Cortex of kidney (tissue), 1 donor: Measurements from ENCODE around the gene FAM124A.

ENCODE experiments used
- DNase-seq: peaks from one replicate; lab custom pipeline; 2025; lab: John Stamatoyannopoulos, UW

Gene FAM124A

DNA sequence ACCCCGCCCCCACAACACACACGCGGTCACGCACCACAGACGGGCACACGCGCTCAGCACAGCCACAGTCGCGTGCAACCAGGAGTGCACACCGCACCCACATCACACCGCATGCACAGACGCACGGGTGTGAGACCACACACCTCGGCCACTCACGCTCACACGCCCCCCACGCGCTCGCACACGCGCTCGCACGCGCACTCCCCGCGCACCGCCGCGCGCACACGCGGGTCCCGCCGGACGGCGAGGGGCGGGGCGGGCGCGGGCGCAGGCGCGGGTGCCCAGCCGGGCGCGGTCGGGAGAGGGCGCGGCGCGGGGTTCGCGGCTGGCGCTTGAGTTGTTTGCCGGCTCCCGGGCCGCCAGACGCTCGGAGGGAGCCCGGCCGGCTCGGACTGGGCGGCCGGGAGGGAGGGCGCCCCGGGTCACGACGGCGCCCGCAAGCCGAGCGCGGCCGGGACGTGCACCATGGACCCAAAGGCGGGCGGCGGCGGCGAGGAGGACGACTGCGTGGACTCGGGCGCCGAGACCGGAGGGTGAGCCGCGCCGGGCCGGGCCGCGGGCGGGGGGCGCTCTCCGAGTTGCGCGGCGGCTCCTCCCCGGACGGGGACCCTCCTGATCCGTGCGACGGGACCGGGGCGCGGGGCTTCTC is at the start of gene FAM124A:
Gene FAM124A (plus strand): TSS at position 362 of the 649 bp plus-strand sequence. CDS start 104 bp downstream, at position 466.
- DNase-seq: no peak

DNA sequence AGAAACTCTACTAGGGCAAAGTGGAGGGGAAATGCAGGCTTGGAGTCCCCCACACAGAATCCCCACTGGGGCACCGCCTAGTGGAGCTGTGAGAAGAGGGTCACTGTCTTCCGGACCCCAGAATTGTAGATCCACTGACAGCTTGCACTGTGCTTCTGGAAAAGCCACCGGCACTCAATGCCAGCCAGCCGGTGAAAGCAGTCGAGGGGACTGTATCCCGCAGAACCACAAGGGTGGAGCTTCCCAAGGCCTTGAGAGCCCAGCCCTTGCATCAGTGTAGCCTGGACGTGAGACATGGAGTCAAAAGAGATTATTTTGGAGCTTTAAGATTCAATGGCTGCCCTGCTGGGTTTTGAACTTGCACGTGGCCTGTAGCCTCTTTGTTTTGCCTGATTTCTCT is 47.2 kb upstream of the FAM124A start:
- no peak for DNase-seq

GRCh38 chr13:51175639-51176038 is 46.6 kb upstream of the FAM124A start:
- DNase-seq: no peak

- DNase-seq: no peak
Observed at GRCh38 chr13:51177188-51177587, 45.0 kb upstream of the FAM124A start.

GRCh38 chr13:51178456-51179074 is 43.6 kb upstream of the FAM124A start:
- no peak for DNase-seq

DNA sequence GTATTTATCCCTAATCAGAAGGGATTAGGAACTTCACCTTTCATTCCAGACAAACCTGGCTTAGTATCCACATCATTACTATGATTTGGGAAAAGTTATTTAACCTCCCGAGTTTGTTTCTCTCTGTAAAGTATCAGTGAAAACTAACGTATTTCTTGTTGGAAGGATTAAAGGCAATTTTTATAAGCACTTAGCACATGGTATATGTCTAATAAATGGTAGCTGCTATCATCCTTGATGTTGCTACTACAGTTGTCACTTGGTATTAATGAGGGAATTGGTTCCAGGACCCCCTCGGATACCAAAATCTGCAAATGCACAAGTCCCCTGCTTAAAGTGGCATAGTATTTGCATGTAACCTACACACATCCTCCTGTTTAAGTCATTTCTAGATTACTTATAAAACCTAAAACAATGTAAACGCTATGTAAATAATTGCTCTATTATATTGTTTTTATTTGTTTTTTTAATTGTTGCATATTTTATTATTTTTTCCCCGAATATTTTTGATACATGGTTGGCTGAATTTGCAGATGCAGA is 42.7 kb upstream of the FAM124A start:
- DNase-seq: no peak

DNA sequence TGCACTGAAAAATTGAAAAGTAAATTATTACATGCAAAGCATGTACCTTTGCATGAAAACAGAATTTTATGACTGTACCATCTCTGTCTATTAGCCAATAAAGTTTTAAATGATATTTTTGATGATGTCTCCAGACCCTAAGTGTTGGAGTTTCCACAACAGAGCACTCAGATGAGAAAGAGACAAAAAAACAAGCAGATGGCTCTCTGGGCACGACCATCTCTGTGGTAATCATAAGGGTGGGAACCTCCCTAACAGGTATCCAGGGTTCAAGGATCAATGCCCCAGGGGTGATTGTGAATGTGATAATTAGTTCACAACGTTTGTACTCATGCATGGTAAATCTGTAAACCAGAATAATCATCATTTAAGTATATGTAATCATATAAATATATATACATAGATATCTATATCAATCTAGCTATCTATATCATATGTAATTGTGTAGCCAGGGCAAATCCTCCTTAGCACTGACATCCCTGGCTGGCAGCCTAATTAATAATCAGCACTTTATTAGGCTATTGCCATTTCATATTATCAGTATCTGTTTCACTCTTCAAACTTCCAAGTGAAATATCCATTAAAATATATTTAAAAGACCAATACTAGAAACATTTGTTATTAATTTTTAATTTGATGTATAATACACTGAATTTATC is 41.2 kb upstream of the FAM124A start:
- no peak for DNase-seq

DNA sequence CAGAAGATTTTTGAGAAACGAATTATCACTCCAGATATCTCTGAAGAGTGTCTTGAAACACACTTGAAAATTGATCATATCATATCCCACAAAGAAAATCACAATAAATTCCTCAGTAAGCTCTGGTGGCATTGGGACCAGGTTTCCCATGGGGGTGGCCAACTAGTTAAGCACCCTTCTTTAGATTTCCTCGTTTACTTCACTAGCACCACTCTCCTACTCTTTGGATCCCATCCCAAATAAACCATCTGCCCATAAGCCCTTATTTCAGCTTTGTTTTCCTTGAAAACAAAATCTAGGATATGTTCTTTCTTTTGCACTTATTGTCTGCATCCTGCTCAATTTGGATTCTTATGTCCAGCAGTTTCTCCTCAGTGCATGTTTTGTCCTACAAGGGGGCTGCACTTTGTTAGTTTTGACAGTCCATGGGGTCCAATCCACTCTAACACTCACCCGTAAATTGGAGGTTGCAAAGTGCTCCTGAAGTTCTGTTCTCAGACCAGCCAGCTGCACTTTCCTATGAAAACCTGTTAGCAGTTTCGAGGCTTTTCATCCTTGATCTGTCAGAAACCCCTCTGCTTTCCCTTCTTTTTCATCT is 40.3 kb upstream of the FAM124A start:
- DNase-seq: no peak

GRCh38 chr13:51191743-51192142 is 30.5 kb upstream of the FAM124A start:
- DNase-seq: no peak

DNA sequence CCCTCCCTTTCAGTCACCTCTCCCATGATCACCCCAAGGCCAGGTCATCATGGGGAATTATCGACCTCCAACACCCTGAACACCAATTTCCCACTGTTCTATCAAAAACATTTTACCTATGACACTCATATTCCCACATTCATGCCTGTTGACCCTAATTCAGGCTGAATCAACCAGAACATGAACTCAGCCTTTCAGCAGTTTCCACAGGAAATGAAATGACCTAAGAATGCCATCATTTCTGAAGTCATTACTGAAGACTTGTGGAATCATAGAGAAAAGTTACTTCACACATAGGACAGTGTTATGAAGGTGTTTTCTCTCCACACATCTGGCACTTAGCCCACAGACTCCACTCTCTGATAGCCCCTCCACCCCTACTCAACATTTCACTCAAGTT is 29.9 kb upstream of the FAM124A start:
- DNase-seq: no peak

- DNase-seq: no peak
Observed at GRCh38 chr13:51193387-51193786, 28.8 kb upstream of the FAM124A start.

GRCh38 chr13:51194942-51195341 is 27.3 kb upstream of the FAM124A start:
- DNase-seq: no peak

- no peak for DNase-seq
Observed at GRCh38 chr13:51201886-51202285, 20.3 kb upstream of the FAM124A start.

- DNase-seq: no peak
Observed at GRCh38 chr13:51202477-51203046, 19.6 kb upstream of the FAM124A start.

- no peak for DNase-seq
Observed at GRCh38 chr13:51206584-51206983, 15.6 kb upstream of the FAM124A start.

GRCh38 chr13:51207881-51208280 is 14.3 kb upstream of the FAM124A start:
- DNase-seq: no peak

DNA sequence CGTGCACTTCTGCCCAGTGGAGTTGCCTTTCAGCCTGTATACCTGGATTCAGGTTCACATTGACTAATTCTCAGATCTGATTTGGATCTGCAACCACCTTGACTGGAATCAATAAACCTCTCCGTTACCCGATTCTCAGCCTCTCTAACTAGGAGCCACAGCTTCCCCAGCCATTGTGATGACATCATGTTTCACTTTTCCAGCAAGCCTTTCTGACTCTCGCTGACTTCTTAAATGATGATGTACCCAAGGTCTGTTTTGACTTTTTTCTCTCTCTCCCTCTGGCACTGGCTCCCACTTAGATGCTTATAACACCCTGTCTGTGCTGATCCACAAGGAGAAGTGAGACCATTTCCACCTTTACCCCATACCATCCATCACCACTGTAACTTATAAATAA is 13.5 kb upstream of the FAM124A start:
- DNase-seq: no peak

DNA sequence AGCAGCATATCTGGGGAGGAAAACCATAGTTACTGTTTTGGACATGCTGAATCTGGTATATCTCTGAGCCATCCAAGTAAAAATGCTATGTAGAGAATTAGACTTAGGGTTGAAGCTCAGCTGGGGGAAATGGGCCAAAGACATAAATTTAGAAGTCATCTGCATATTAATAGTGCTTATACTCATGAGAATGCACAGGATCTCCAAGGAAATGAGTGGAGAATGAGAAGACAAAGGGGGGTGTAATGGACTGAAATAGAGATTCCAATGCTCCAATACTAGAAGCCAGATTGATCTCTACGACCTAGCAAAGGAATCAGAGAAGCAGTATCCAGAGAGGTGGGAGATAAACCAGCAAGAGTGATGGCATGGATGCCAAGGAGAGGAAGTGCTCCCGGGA is 10.3 kb upstream of the FAM124A start:
- no peak for DNase-seq

- no peak for DNase-seq
Observed at GRCh38 chr13:51212758-51213157, 9.4 kb upstream of the FAM124A start.

DNA sequence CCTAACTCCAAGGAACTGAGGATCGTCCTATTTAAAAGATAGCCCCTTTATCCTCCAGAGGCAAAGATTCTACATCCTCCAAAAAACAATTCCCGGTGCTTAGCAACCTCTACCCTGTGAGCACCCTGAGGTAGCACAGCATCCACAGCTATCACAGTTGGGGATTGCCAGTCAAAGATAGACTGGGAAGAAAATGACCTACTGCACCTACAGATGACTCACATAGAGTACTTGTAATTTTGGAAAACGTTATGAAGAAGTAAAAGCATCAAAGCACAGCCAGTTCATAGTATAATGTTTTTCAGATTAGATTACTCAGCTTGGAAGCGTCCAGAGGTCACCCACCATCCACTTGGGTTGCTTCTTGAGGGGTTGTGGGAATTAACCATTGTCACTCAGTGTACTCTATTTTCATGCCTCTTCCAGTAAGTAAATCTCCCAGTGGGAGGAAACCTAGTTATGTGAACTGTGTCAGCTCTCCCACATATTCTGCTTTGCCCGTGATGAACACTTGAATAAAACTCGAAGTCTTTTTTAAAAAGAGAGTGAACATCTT is 8.9 kb upstream of the FAM124A start:
- DNase-seq: no peak

- DNase-seq: no peak
Observed at GRCh38 chr13:51218626-51219025, 3.6 kb upstream of the FAM124A start.

- DNase-seq: no peak
Observed at GRCh38 chr13:51220706-51221105, 1.5 kb upstream of the FAM124A start.
